GM18498 (cell line): ENCODE data around the gene NABP2.
"Not testable (repeated sequence)": the region's sequence is repeated elsewhere in the genome, so short reads cannot be mapped to it uniquely, and the experiment has no call there.

Source experiments
- ATAC-seq: cut with Tn5 transposase; IDR thresholded peaks from one replicate; pipeline ENCODE4 v1.9.1; 2021; ENCODE audit warnings: mild to moderate bottlenecking, moderate library complexity; ENCODE audit not compliant: unreplicated experiment

Gene NABP2

GRCh38 chr12:56267443-56268071 lies 43.4 kb downstream of the NABP2 start:
- no peak for ATAC-seq

- ATAC-seq: no peak
These were observed 46.9 kb downstream of the NABP2 start for GRCh38 chr12:56271031-56271430.

GRCh38 chr12:56272468-56272867 lies 48.3 kb downstream of the NABP2 start:
- ATAC-seq: not testable (repeated sequence)

DNA sequence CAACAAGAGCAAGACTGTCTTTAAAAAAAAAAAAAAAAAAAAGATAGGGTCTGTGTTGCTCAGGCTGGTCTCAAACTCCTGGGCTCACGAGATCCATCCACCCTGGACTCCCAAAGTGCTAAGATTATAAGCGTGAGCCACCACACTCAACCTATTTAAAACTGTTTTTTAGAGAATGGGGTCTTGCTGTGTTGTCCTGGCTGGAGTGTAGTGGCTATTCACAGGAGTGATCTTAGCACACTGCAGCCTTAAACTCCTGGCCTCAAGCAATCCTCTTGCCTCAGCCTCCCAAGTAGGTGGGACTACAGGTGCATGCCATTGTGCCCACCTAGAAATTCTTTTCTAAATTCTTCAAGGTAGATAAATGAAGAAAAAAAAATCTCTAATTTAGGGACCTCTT lies 50.2 kb downstream of the NABP2 start:
- ATAC-seq: no peak

- ATAC-seq: no peak
These were observed 54.8 kb downstream of the NABP2 start for GRCh38 chr12:56278905-56279304.
